Astrocyte (in vitro differentiated cells and primary cell): ENCODE measurements around the gene NDUFS7.

Source experiments
- CTCF ChIP-seq: IDR thresholded peaks from 2 replicates; pipeline ENCODE4 v1.5.1; 2011; ENCODE audit warnings: low read depth, mild to moderate bottlenecking, inconsistent platforms, low read length, moderate library complexity; ENCODE audit not compliant: insufficient read depth
- EZH2 ChIP-seq: IDR thresholded peaks from 2 replicates; pipeline ENCODE4 v1.6.1; 2012; ENCODE audit warnings: mild to moderate bottlenecking, low read length, inconsistent platforms; ENCODE audit not compliant: insufficient read depth

GRCh38 chr19:1379126-1379905, 4.4 kb upstream of the NDUFS7 start:
- no peak for TF ChIP-seq CTCF
- TF ChIP-seq EZH2 = no peak
